ENCODE results near the gene LOX.

GRCh38 chr5:122054266-122054665 lies 23.8 kb downstream of the LOX start:
- TF ChIP-seq POLR2A (IDR thresholded peaks at IDR 0.05) (no peak), CTCF (IDR thresholded peaks at IDR 0.05) (no peak)
